ENCODE data around the gene PHF19.

PHF19 gene

DNA sequence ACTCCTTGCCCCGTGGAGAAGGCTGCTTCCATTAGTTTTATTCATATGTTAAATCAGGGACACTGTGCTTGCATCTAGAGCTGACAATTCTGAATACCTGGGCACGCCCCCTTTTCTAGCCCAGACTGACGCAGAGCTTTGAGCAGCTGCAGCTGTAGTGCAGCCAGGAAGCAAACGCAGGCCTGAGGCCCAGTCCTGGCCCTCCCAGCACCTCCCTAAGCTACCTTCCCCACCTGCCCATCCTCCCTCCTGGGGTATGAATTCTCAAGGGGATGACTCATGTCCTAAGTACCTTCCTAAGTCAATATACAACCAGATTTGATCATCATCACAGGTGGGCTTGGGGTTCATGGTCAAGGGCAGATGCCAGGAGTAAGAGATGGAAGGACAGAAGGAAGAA lies 3.5 kb downstream of the PHF19 start:
- no peak for DNase-seq (ENCODE audit: low read depth, low spot score)

DNA sequence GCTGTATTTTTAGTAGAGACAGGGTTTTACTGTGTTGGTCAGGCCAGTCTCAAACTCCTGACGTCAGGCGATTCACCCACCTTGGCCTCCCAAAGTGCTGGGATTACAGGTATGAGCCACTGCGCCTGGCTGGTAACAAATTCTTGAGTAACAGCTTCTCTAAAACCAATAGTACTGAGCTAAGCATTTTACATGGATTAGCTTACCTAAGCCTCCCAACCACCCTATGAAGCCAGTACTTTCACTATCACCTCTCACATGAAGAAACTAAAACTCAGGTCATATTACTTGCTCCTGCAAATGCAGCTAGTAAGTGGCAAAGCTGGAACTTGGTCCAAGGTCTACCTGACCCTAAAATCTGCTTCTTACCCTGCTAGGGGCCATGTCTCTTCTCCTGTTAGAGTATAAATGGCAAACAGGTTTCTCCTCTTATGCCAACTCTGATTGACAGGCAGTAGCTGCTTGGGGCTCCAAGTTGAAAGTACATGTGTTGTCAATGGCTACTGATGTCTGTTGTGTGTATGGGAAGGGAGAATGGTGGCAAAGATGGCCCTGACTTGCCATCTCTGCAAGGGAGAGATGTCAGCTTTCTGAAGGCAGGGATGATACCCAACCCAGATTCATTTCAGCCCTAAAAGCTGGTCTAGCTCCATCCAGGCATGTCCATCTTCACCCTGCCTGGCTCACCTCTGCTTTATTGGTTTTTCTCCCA lies 4.0 kb downstream of the PHF19 start:
- DNase-seq (ENCODE audit: low read depth, low spot score), result no peak

DNA sequence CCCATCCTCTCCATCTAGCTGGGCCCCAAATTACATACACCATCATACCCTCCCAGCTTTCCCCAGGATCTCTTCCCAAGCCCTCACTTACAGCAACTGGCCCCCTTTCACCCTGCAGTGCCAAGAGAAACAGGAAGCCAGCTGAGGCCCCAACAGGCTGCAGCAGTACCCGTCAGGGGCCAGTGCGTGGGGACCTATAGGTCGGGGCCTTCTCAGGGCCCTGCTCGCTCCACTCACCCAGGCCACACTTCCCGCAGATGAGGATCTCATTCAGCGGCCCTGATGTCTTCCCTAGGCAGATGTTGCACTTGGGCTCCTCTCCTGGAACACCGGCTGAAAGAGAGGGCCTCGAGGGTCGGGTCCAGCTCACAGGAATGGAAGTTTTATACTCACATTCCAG lies 6.8 kb downstream of the PHF19 start:
- DNase-seq (ENCODE audit: low read depth, low spot score), result no peak

DNA sequence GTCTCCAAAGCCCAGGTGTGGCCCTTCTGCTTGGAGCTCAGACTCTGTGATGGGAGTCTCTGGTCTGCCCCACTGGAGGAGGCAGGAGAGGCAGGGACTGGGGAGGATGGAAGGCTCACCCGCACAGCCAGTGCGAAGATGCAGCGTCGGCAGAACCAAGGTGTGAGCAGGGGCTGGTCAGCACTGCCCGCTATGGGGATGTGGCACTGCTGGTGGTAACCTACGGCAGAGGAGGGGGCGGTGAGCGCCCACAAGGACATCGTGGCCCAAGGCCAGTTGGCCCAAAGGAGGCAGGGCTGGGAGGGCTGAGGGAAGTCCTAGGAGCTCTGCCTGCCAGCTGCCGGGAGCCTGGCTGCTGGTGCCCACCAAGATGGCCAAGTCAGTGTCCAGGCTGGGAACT lies 7.3 kb downstream of the PHF19 start:
- DNase-seq (ENCODE audit: low read depth, low spot score), result no peak

DNA sequence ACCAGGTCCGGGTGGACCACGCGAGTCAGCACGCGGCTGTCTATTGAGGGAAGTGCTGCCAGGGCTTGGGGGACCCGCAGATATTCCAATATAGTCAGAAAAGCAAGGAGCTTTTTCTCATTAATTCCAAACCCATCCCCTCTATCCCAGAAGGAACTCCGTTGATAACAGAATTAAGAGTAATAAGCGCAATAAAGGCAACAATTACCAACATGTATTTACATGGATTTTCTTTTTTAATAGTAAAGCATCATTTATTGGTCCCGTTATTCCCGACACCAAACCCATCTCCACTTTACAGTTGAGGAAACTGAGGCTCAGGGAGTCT lies 7.7 kb downstream of the PHF19 start:
- no peak for DNase-seq (ENCODE audit: low read depth, low spot score)

DNA sequence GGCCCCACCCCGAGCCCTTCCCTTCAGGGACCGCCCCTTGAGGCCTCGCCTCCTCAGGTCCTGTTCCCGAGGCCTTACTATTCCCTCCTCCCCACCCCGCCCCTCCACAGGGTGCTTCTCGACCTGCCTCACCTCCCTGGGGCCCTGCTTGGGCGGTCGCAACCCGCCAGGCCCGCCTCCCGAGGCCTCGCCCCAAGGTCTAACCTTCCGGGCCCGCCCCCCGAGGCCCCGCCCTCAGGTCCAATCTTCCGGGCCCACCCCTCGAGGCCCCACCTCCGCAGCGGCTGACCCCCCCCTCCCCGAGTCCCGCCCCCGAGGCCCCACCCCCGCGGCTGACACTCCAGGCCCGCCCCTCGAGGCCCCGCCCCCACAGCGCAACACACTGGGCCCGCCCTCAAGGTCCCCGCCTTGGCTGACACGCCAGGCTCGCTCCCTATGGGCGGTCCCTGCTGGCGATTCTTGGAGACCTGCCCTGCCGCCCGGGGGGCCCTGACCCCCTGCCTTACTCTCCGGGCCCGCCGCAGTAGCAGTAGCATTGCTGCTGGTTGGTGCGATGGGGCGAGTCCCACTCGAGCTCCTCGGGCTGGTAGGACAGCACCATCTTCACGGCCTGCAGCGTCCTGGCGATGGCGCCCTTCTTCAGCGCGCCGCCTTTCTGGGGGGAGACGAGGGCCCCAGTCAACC lies 8.2 kb downstream of the PHF19 start:
- DNase-seq (ENCODE audit: low read depth, low spot score), result peak; percentile 94

DNA sequence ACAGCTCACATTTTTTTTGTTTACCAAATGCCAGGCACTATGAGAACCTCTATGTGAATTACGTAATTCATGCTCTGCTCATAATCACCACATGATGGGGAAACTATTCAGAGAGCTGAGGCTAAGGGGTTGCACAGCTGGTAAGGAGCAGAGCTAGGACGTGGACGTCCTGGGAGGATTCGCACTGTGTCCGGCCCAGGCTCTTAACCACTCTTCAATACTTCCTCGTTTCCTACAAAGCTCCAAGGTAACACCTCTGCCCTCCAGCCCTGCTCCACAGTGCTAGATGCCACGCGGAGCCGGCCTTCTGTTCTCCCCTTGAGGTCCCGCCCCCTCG lies 8.7 kb downstream of the PHF19 start:
- DNase-seq (ENCODE audit: low read depth, low spot score), result no peak

DNA sequence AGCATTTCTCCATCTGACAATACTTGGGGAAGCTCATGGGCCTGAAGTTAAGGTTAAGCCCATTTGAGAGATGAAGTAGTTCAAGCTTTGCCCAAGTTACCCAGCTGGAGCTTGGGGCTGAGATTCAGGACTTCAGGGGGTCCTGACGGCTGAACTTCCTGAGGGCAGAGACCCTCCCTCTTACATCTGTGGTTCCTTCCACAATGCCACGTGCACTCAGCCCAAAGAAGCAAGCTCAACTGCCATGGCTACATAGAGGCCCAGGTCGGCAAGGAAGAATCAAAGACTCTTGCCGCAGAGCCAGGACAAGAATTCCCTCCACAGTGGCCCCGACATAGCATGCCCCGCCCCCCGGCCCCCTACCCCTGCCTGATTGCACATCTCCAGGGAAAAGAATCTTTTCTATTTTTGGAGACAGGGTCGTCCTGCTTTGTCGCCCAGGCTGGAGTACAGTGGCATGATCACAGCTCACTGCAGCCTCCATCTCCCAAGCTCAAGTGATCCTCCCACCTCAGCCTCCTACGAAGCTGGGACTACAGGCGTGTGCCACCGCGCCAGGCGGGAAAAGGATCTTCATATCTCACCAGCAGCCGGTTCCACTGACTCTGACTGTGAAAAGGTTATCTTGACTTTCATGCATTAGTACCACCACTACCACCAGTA lies 9.2 kb downstream of the PHF19 start:
- DNase-seq (ENCODE audit: low read depth, low spot score), result no peak

DNA sequence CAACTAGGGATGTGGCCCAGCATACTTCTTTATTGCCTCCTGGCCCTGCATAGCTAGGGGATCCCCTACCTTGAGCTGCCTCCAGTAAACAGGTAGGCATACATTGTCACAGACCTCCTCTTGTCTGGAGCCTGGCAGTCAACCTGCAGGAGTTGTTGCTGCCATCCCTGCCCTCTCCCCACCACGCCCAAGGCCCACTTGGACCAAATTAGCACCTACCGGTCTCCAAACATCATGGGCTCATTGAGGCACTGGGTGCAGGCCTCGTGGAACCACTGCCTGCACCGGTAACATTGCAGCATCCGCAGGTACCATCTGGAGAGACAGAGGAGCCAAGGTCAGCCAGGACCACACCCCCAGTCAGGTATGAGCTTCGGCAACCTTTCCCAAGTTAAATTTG lies 10.3 kb downstream of the PHF19 start:
- no peak for DNase-seq (ENCODE audit: low read depth, low spot score)

DNA sequence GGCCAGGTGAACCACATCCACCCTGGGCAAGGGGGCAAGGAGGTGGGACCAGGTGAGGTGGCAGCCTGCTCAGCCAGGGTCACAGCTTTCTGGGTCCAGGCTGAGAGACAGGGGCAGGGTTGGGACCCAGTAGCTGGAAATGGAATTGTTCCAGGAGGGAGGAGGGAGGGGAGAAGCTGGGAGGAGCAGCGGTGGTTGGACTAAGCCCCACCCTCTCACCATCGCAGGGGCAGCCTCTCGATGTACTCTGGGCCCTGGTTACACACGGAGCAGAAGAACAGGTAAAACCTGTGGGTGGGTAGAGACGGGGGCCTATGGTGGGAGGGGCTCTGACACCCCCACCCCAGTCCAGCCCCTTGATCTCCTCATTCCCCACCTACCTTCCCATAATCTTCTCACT lies 11.2 kb downstream of the PHF19 start:
- DNase-seq (ENCODE audit: low read depth, low spot score), result no peak

DNA sequence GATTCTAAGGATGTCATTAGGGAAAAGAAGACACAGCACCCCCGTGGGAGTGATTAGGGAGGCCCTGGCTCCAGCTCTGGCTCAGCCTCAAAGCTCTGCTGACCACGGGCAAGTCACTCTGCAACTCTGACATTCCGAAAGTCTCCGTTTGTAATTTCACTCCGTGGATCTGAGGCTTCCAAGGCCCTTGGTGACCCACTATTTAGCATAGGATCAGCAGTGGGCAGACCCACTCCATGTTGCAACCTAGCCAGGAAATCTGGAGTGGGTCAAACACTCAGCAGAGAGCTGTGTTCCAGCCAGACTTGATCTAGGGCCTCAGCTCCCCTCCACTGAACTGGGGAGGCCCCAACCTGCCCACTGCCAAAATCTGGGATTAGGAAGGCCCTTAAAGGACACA lies 11.8 kb downstream of the PHF19 start:
- DNase-seq (ENCODE audit: low read depth, low spot score), result no peak

DNA sequence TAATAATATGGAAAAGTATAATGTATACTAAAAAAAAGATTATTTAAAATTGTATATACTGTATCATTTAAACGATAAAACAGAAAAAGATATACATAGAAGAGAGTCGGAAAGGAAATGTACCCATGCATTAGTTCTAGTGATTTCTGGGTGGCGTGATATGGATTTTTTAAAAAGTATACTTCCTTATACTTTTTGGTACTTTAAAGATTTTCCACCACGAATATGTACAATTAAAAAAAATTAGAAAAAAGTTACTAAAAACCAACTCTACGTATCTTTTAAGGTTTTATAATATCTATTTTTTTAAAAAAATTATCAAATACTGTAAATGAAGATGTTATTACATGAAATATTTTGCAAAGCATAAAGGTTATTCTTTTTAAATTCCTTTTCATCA lies 12.3 kb downstream of the PHF19 start:
- no peak for DNase-seq (ENCODE audit: low read depth, low spot score)

DNA sequence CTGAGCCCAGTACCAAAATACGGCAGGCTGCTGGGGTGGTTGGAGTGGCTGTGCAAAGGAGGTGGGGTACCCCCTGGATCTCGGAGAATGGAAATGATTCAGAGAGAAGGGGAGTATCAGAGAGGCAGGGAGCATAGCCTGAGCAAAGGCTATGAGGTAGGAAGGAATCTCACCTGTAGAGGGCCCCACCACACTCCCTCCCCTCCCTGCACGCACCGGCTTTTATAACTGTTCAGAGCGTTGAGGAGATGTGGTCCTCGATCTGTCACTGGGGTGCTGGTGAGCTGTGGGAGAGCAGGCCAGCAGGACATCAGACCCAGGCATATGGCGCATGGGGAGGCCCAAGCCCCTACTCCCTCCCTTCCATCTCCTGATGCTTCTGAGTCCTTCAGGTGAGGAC lies 13.2 kb downstream of the PHF19 start:
- DNase-seq (ENCODE audit: low read depth, low spot score), result no peak

DNA sequence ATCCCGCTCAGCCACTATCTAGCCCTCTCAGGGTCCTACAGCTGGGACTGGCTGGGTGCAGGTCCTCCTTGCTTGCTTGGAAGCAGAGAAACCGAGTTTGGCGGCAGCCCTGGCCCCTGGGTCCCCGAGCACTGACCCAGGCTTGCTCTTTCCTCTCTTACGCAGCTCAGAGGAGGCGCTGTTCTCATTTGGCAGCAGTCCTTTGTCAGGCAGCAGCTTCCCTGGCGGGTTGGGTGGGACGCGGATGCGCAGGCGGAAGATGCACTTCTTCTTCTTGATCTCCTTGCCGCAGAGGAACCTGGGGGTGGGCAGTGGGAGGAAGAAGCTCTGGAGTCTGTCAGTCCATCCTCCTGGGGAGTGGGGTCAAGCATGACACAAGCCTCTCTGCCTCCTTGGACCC lies 14.5 kb downstream of the PHF19 start:
- no peak for DNase-seq (ENCODE audit: low read depth, low spot score)

DNA sequence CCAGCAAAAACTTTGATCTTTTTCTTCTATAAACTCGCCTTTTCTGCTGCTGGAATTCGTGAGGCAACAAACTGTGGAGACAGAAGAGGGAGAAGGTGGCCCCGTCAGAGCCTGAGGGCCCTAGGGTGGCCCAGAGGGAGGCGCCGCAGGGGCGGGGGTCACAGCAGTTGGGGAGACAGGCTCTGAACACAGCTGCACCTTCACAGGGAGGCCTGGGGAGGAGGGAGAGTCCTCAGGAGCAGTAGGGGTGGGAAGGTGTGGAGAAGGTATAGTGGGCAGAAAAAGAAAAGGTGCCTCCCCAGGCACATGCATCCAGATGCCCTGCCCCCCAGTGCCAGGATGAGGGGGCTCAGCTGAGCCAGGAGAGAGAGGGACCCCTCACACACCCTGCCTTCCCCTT lies 15.1 kb downstream of the PHF19 start:
- no peak for DNase-seq (ENCODE audit: low read depth, low spot score)

DNA sequence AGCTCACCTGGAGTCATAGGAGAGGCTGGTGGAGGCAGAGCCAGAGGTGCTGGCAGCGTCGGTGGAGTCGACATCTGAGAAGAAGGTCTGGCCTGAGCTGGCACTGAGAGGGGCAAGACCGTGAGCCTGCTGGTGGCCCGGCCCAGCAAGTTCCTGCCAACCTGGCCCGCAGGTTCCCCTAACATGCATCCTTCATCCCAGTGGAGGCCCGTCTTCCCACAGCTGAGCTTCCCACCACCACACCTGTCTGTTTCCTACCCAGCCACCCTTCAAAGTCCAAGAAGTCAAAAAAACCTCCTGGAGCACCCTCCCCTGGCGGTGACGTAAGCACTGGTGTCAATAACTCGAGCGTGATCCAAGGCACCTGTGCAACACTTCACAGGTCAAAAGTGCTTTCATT lies 16.9 kb downstream of the PHF19 start:
- DNase-seq (ENCODE audit: low read depth, low spot score), result no peak

DNA sequence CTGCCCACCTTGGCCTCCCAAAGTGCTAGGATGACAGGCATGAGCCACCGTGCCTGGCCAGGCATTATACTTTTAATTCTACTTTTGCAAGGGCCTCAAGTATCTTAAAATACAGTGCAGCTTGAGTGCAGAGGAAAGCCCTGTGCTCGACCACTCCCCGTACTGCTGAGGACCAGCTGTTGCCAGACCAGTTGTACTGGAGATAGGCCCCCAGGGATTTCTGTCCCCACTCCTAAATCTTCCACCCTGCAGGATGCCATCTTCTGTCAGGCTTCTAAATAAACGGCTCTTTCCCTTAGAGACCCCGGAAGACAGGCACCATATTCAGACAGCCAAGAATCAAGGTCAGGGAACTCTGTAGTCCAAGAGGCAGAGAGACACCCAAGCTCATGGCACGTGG lies 17.6 kb downstream of the PHF19 start:
- no peak for DNase-seq (ENCODE audit: low read depth, low spot score)

DNA sequence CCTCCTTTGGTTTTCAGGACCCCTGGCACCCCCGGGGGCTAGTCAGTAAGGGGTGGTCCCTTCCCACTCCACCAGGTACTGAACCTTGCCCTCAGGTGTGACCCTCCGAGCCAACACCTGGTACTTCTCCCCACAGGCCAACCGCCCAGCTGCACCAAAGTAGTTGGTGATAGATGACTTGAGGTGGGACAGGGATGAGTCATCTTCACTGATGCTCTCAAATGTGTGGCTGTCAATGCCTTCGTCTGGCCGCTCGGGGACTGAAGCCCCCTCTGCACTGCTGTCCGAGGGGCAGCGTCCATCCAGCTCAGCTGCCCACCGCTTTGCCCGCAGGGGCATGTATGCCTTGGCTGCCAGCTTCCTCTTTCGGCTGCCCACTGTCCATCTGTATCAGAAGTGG lies 19.1 kb downstream of the PHF19 start:
- no peak for DNase-seq (ENCODE audit: low read depth, low spot score)

DNA sequence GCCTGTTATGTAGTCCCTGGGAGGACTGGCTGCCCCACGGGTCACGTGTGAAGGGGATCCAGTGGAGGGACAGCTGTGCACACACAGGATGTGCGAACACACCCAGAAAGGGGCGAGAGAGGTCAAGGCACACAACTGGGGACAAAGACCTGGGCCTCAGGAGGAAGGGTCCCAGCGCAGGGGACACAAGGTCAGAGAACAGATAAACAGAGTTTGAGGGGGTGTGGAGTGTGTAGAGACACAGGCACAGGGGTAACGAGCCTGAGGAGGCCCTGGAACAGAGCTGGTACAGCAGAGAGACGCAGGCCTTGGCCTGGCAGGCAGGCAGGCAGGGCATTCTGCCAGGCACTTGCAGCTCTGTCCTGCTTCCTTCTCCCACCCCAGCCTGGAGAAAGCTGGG lies 19.5 kb downstream of the PHF19 start:
- DNase-seq (ENCODE audit: low read depth, low spot score), result no peak

DNA sequence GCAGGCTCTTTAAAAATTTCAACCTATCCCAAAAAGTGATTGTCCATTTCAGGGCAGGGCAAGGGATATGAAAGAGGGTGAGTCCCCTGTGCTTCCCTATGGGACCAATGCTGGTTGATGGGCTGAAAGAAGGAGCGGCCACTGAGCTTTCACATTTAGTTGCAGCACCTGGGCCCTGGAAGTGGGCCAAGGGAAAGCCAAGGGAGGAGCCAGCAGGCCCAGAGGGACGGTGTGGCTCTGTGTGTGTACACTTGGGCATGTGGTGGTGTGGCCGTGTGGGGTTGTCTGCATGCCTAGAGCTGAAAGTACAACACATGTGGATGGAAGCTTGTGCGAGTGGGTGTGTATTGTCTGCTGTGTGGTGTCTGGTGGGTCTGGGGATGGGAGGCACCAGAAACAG lies 20.3 kb downstream of the PHF19 start:
- DNase-seq (ENCODE audit: low read depth, low spot score), result no peak

DNA sequence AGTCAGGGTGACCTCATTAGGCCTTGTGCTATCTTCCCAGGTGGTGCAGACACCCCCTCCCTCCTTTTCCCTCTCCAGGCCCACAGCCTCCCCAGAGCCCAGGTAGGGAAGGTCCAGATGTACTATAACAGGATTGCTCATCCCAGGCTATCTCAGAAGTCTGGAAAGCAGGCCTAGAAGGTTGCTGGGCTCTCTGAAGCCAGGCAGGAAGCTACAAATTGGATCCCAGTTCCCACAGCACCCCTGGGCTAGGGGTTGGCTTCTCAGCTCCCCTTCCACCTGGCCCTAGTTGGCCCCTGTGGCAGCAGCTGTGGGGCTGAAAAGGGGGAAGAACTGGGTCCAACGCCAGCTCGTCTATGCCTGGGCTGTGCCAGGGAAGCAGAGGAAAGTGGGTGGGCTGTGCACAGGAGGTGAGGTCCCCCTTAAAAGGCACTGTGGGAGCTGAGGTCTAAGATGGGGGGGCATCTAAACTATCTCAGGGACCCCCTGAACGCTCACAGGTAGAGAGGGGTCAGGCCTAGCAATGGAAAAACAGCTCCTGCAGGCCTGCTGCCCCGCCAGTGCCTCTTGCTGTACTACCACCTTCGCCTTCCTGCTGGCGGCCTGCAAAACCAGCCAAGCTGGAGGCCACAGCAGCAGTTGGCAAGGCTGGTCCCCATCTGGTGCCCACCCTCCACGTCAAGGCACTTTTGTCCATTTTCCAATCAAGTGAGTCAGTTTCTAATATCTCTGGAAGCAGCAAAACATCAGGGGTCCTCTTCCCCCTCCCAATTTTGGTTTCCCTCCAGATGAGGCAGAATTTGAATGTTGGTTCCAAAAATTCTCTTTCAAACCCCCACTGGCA lies 20.9 kb downstream of the PHF19 start:
- no peak for DNase-seq (ENCODE audit: low read depth, low spot score)

DNA sequence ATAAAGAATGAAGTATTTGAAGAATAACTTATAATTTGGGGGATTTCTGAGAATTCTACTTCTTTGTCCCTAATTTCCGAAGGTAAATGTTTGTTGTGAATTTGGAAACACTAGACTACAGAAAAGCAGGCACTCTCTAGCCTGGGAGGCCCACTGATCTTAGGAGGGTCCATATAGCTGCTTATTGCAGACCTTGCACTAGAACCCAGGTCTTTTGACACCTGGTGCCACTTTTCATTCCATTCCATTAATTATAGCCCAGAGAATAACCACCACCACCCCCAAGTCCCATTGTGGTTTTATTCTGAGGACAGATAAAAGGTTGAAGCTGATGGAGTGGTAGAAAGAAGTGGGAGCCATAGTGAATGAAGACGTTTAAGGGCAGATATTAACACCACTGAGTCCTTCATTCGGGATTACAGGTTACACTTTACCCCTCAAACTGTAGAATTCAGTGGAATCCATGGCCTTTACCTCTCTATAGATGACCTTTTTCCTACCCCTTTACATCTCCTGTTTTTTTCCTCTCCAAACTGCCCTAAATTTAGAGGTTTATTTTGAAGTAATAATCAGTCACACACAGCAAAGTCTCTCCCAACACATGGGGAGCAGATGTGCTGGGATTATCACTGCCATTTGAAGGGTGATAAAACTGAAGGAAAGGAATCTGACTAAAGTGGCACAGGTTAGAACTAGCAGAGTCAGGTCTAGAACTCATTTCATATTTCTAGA lies 22.2 kb downstream of the PHF19 start:
- no peak for DNase-seq (ENCODE audit: low read depth, low spot score)

All from activated CD4-positive, CD25-positive, alpha-beta regulatory T cell treated with anti-CD3 and anti-CD28 coated beads, Interleukin-2, amount 50 U/mL, for 16 hours (primary cell).